Measurements from ENCODE around the gene SYT1. TPM values are rescaled to one million over a fixed set of nuclear protein-coding genes. Genes with fewer than 3 reads are reported as not detected.
A peak's percentile ranks its signal among the peaks of the same experiment; 100 is the strongest.

SYT1 gene
- total and polyA plus RNA-seq, 8 donors, result 0.16 to 1.2 (median 0.26) TPM

DNA sequence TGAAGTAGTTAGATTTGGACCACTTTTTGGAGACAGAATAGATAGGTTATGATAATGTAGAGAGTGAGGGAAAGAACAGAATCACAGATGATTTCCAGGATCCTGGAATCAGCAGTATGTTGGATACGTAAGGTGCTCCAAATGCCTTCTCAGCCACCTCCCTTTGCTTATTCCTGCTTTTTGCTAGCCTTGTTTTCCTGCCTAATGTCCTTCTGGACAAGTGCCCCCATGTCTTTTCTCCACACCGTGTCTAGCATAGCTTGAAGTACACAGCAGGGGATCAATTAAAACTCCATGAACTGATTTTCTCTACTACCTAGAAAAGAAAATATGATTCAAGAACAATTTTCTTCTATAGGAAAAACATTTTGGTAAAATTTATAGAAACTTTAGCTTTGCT is 144.0 kb downstream of the SYT1 start:
- ATAC-seq, result no peak
- no peak overlapping the region for H3K4me3 ChIP-seq
- no peak for FAIRE-seq
- 61 to 62% methylated on average over 2 of the region's 2 CpGs for WGBS, 2 donors
- no peaks in the 10 kb centered on the region for H3K36me3 ChIP-seq
- H3K4me1 ChIP-seq, result no peaks in the 10 kb centered on the region
- intact Hi-C loops (cut with DNase I), result no loop called here
- no peak overlapping the region for H3K27ac ChIP-seq
- no peak for DNase-seq
- TF ChIP-seq, protein P1, sequence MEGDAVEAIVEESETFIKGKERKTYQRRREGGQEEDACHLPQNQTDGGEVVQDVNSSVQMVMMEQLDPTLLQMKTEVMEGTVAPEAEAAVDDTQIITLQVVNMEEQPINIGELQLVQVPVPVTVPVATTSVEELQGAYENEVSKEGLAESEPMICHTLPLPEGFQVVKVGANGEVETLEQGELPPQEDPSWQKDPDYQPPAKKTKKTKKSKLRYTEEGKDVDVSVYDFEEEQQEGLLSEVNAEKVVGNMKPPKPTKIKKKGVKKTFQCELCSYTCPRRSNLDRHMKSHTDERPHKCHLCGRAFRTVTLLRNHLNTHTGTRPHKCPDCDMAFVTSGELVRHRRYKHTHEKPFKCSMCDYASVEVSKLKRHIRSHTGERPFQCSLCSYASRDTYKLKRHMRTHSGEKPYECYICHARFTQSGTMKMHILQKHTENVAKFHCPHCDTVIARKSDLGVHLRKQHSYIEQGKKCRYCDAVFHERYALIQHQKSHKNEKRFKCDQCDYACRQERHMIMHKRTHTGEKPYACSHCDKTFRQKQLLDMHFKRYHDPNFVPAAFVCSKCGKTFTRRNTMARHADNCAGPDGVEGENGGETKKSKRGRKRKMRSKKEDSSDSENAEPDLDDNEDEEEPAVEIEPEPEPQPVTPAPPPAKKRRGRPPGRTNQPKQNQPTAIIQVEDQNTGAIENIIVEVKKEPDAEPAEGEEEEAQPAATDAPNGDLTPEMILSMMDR (IDR thresholded peaks at IDR 0.05), result no peak
- no peaks in the 10 kb centered on the region for H3K27me3 ChIP-seq
- no peaks in the 10 kb centered on the region for H3K9me3 ChIP-seq

DNA sequence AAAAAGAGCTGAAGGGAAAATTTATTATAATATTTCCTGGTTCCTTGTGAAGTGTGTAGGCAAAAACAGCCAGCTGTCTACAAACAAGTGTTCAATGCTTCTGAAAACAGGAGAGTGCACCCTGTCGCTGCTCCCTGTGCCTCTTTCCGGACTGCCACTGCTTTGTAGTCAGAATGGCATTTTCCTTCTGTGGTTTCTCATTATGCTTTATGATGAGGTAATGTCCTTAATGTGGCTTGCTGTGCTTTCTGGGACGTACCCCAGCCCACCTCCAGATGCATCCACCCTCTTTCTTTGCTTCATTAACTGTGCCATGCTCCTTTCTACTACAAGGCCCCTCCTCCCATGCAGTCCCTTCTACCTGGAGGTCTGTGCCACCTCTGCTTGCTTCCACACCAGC is 148.1 kb downstream of the SYT1 start:
- no peak overlapping the region for H3K27ac ChIP-seq
- no peaks in the 10 kb centered on the region for H3K36me3 ChIP-seq
- no peaks in the 10 kb centered on the region for H3K27me3 ChIP-seq
- TF ChIP-seq, protein P1 (IDR thresholded peaks at IDR 0.05), result no peak
- DNase-seq (no peak), ATAC-seq (no peak), FAIRE-seq (no peak)
- no peaks in the 10 kb centered on the region for H3K9me3 ChIP-seq
- intact Hi-C loops (cut with DNase I), result no loop called here
- WGBS, 2 donors, result 54 to 66% methylated on average over 3 of the region's 3 CpGs
- H3K4me3 ChIP-seq, result no peak overlapping the region
- H3K4me1 ChIP-seq, result no peaks in the 10 kb centered on the region

DNA sequence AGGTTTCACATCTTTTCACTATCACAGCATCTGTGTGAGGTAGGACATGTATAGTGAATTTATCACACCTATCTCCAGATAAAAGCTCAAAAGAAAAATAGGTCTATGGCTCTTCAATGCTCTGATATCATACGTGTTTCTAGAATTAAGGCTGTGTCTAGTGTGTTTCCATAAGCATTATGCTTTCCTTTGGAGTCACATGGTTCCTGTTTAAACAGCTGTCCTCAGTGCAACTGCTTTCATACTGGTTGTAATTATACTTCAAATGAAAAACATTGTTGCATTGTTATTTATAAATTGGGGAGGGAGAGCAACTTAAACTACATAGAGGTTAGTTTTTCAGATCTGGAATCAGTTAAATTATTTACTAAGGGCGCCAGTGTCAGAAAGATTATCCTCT is 151.6 kb downstream of the SYT1 start:
- H3K4me3 ChIP-seq, result no peak overlapping the region
- H3K36me3 ChIP-seq, result no peaks in the 10 kb centered on the region
- intact Hi-C loops (cut with DNase I), result no loop called here
- 16 to 20% methylated on average over 2 of the region's 2 CpGs for WGBS, 2 donors
- no peaks in the 10 kb centered on the region for H3K27me3 ChIP-seq
- ATAC-seq, result peak in 2 of 4 donors; percentile 25 to 38
- H3K9me3 ChIP-seq, result no peaks in the 10 kb centered on the region
- H3K27ac ChIP-seq, result no peak overlapping the region
- no peak for FAIRE-seq
- no peak for DNase-seq
- no peaks in the 10 kb centered on the region for H3K4me1 ChIP-seq
- TF ChIP-seq, protein P1 (IDR thresholded peaks at IDR 0.05), result no peak

DNA sequence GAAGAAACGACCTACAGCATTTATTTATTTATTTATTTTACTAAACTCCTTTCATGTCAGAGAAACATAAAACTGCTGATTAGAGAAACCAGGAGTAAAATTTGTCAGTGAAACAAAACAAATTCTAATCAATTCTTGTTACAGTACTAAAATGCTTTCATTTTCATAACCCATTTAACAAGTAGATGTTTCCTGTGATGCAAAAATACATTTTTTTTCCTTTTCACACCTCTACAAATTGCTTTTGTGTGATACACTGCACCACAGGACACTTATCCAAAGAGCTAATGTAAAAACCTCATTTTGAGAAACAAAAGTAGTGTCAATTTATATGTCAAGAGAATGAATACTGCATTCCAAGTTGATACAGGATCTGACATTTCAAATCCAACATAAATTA is 155.1 kb downstream of the SYT1 start:
- H3K27me3 ChIP-seq, result no peaks in the 10 kb centered on the region
- no peaks in the 10 kb centered on the region for H3K36me3 ChIP-seq
- TF ChIP-seq, protein P1 (IDR thresholded peaks at IDR 0.05), result no peak
- DNase-seq, result no peak
- WGBS, 2 donors, result 15 to 26% methylated on average over 1 of the region's 1 CpG
- no peak overlapping the region for H3K27ac ChIP-seq
- intact Hi-C loops (cut with DNase I), result no loop called here
- no peak for FAIRE-seq
- ATAC-seq, result no peak
- no peaks in the 10 kb centered on the region for H3K9me3 ChIP-seq
- no peak overlapping the region for H3K4me3 ChIP-seq
- no peaks in the 10 kb centered on the region for H3K4me1 ChIP-seq

DNA sequence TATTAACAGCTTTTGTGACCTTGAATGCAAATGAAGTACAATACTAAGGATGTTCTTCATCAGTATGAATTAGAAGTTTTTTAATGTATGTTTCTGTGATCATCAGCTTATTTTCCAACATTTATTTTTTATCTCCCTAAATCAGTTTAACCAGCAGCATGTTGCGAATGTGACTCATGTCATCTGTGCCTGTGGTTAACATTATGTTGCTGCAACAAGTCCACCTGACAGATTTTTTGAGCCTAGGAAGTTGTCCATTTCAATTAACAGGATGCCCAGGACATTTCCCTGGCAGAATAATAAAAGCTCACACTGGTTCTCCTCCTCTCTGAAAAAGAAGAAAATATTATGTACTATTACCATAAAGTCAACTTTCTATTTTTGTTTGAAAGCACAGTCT is 155.5 kb downstream of the SYT1 start:
- intact Hi-C loops (cut with DNase I), result no loop called here
- no peak overlapping the region for H3K4me3 ChIP-seq
- TF ChIP-seq, protein P1 (IDR thresholded peaks at IDR 0.05), result no peak
- 59 to 62% methylated on average over 1 of the region's 1 CpG for WGBS, 2 donors
- ATAC-seq (no peak), DNase-seq (no peak), FAIRE-seq (no peak)
- no peaks in the 10 kb centered on the region for H3K4me1 ChIP-seq
- no peak overlapping the region for H3K27ac ChIP-seq
- no peaks in the 10 kb centered on the region for H3K36me3 ChIP-seq
- no peaks in the 10 kb centered on the region for H3K9me3 ChIP-seq
- no peaks in the 10 kb centered on the region for H3K27me3 ChIP-seq
